ENCODE measurements around the gene ST6GALNAC3.

The ST6GALNAC3 gene

DNA sequence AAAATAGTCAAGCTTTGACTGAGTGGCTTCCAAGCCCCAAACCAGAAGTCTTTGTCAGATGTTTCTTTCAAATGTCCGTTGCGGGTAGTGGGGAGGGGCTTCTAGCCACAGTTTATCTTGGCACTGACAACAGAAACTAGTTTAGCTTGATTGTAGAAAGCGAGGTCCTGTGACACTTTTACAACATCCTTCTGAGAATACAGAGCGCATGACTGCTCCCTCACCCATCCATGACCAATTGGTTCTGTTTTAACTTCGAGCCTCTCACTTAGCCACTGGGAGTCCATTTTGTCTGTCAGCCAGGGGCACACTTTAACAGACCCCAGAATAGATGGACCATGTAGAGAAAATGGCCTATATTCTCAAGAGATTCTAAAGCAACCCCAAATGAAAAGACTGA, 593.5 kb downstream of the ST6GALNAC3 start:
- no peak for DNase-seq

DNA sequence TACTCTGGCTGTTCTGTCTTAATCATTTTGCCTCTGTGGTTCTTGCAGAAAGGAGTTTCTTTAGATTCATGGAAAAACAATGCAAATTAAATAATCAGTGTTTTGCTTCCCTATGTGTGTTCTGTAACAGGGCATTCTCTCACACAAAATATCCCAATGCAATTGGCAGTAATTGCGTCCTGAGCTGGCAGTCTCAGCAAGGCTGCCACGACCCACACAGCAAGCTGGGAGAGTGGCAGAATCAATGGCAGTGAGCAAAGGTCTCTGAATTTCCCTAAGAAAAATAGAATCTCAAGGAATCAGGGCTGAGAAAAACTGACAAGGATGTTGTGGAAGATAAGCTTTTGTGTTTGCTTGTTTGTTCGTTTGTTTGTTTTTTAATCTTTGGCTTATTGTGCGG, 594.6 kb downstream of the ST6GALNAC3 start:
- DNase-seq: no peak

DNA sequence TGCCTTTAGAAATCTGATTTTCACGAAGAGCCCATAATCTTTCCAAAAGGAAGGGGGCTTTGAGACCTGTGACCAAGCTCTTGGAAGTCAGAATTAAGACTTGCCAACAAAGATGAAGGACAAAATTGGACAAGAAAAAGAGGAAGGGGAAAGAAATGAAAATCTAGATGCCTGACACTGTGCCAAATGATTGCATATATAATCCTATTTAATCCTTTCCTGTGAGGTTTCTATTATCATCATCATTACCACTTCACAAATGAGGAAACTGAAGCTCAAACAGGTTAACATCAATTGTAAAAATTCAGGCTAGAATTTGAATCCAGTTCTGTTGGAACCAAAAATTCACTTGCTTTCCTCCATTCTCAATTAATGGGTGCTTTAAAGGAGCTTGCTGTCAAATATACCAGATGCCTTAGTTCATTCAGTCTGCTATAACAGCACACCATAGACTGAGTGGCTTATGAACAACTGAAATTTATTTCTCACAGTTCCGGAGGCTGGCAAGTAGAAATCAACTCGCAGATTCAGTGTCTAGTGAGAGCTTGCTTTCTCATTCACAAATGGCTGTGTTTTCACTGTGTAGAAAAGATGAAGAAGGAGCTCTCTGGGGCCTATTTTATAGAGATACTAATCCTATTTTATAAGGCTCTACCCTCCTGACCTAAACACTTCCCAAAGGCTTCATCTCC, 595.2 kb downstream of the ST6GALNAC3 start:
- DNase-seq: no peak

DNA sequence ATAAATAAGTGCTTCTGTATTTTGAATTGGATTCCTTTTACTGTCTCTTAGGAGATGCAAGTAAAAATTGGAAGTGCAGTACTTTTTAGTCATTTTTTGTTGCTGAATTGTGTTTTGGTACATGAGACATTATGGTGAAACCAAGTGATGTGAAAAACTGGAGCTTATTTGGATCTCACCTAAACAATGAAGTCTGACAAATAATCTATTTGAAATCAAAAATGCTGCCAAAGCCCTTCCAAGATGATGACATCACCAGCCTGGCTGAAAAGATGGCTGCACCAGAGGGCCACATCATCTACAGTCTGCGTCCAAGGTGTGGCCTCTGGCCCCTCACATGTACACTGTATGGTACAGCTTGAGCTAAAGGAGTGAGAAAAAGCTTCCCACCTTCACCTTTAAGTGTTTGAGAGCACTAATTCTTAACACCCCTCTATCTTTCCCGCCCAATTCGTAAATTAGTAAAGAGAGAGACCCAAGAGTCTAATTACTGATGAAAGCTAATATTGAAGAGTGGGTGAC, 600.2 kb downstream of the ST6GALNAC3 start:
- no peak for DNase-seq

DNA sequence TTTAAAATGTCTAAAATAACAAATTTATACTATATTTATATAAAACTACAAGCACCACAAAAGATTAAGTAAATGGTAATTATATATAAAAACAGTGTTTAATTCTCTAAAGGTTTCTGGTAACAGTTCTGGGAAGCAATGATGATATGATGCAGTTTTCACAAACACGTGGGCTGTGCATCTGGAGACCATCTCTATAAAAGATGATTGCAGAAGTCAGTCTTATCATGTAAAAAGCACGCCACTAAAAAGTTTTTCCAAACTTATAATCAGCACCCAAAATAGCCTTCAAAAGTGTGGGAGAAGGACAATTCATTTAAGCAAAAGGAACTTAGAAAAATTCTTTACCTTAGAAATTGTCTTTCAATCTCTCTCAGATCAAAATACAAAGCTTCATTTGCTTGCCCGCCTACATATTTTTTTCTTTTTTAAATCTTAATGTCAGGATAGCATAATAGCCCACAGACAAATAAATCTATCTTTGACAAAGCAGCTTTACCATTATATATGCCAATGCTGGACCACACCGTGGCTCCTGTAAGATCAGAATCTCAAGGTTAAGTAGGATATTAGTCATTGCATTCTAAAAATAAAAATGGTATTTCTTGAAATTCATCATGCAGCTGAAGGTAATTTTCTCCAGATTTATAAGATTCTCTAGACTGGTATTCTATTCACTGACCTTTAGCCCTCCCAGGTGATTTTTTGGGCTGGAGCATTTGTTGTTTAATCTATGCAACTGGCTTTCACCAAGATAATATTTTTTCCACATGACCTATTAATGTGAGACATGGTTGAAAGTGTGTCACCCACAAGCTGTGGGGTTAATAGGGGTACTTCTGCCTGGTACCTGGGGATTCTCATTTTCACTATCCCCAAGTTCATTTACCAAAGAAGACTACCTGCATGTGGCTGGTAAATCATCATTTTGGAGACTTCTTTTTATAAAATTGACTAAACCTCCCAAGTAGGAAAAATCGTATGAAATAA, 603.2 kb downstream of the ST6GALNAC3 start:
- DNase-seq: no peak

DNA sequence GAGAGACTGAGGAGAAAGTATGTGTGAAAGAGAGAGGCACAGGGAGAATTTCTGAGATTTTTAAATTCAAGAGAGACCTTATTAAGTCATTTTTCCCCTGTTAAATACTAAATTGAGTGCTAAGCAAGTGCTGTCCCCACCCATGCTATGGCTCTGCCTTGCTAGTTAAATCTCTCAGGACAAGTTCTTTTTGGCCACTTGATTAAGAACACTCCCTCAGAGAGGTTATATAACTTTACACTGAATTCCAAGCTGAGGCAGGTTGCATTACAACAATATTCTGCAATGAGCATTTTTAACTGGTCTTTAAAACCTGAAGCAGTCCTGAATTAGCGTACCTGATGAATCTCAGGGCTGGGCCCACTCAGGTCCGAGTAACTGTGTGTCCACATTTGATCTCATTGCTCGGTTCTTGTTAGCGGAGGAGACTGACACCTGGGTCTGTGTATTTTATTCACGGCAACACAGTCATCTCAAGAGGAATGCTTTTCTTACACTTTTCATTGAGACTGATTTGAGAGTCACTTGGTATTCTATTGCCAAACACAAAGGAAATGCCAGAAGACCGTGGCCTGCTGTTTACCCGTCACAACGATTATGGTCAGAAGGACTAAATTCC, 605.1 kb downstream of the ST6GALNAC3 start:
- DNase-seq: no peak

DNA sequence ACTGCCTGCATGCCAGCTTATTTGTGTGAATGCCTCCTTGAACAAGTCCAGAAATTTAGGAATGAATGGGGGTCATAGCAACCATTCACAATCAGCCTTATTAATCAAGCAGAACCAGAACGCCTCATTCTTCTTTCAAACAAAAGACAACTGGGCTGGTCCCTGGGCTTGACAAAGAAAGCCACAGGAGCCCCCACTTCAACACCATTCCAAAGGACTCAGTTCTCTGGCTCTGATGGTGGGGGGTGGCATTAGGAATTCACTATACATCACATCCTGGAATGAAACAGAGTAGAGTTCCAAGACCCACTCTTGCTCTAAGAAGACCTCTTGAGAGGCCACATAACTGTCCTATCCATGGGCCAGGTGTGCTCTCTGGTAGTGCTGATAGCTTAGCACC, 606.1 kb downstream of the ST6GALNAC3 start:
- no peak for DNase-seq

DNA sequence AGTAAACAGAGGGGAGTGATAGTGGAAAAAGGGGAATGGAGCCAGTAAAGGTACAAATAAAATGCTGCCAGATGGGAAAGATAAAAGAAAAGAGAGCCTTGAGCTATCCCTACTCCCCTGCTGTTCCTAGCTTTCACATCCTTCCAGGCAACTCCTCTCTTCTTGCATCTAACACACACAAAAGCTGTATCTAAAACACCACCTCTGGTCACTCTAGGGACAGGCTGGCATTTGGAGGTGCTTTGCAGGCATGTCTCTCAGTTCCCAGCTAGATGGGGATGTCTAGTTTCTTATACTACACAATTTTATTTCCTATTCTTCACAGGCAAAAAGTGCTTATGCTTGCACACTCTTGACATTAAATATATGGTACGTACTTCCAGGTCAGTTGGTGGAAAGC, 607.6 kb downstream of the ST6GALNAC3 start:
- no peak for DNase-seq
